Hair follicular keratinocyte (primary cell): Measurements from ENCODE around the gene APOE. TPM values are rescaled to one million over a fixed set of nuclear protein-coding genes. Genes with fewer than 3 reads are reported as not detected.

Experiments used
- total RNA-seq: library from RNA; depleted of rRNA; stranded (reverse); fragments of >200 nt; gene quantifications from 2 replicates; pipeline ENCODE4 v1.2.3, GENCODE V29; 2015

APOE gene
- total RNA-seq = 74.5 and 195 TPM in 2 replicates

DNA sequence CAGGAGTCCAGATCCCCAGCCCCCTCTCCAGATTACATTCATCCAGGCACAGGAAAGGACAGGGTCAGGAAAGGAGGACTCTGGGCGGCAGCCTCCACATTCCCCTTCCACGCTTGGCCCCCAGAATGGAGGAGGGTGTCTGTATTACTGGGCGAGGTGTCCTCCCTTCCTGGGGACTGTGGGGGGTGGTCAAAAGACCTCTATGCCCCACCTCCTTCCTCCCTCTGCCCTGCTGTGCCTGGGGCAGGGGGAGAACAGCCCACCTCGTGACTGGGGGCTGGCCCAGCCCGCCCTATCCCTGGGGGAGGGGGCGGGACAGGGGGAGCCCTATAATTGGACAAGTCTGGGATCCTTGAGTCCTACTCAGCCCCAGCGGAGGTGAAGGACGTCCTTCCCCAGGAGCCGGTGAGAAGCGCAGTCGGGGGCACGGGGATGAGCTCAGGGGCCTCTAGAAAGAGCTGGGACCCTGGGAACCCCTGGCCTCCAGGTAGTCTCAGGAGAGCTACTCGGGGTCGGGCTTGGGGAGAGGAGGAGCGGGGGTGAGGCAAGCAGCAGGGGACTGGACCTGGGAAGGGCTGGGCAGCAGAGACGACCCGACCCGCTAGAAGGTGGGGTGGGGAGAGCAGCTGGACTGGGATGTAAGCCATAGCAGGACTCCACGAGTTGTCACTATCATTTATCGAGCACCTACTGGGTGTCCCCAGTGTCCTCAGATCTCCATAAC lies at the start of gene APOE:
APOE (plus strand) TSS at position 360 of the 724 bp plus-strand sequence. CDS start 829 bp downstream, outside the sequence.

DNA sequence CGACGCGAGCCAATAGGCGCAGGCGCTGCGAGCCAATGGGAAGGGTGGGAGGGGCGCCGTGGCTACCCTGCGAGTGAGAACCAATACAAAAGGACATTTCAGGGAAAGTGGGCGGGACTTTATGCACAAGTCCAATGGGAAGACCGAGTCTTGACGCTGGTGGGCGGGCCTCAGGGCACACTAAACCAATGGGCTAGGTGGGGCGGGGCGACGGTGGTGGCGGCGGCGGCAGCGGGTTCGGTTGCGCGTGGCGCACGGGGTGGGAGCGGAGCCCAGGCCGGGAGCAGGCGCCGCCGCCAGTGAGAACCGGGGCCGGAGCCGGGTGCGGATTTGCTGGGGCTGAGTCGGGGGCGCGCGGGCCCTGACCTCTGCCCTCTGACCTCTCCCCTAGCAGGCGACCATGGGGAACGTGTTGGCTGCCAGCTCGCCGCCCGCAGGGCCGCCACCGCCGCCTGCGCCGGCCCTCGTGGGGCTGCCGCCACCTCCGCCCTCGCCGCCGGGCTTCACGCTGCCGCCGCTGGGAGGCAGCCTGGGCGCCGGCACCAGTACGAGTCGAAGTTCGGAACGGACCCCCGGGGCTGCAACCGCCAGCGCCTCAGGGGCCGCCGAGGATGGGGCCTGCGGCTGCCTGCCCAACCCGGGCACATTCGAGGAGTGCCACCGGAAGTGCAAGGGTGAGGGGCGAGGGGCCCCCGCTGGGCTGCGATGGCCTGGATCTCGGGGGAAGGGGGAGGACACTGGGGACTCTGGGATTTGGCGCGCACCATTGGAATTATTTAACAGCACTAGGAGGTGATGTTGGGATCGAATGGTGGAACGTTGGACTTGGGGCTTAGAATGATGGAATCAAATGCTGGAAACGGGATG lies 14.3 kb upstream of the APOE start, which contains the start of gene TOMM40:
TOMM40 (plus strand) TSS at position 239 of the 867 bp plus-strand sequence; CDS start at position 401, 162 bp downstream.

DNA sequence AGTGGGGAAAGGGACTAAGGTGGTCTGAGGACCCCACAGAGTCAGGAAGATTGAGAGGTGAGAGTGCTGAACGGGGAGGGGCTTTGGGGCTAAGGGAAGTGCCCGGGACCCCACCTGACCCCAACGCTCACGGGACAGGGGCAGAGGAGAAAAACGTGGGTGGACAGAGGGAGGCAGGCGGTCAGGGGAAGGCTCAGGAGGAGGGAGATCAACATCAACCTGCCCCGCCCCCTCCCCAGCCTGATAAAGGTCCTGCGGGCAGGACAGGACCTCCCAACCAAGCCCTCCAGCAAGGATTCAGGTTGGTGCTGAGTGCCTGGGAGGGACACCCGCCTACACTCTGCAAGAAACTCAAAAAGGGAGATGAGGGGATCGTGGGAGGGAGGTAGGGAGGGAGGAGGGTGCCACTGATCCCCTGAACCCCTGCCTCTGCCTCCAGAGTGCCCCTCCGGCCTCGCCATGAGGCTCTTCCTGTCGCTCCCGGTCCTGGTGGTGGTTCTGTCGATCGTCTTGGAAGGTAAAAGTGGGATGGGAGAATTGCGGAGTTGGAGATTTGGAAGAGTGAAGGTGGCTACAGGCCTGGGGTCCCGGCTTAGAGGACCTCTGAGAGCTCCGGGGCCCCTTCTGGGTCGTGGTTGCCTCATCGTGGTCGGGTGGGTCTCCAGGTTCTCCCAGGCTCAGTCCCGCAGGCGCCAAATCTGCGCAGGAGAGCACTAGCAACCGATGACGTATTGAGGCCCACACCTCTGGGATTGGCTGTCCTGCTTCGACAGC lies 9.0 kb downstream of the APOE start, which contains the start of gene APOC1:
APOC1 (plus strand) TSS at position 176 of the 774 bp plus-strand sequence; CDS start at position 460, 284 bp downstream.

DNA sequence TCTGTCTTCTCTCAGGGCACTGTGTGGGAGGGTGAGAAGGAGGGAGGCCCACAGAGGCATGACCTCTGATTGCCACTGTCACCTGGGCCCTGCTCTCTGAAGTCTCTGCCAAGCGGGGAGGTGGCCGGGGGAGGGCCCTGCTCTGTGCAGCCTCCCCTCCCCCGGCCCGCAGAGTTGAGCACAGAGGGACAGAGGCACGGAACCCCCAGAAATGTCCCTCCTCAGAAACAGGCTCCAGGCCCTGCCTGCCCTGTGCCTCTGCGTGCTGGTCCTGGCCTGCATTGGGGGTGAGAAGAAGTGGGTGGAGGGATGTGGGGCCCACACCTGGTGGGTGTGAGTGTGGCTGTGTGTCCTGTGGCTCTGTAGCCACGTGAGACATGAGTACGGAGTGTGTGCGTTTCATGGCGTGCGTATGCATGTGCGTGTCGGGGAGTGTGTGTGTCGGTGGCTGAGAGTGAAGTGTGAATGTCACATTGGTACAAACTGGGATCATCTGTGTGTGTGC lies 36.5 kb downstream of the APOE start, which contains the start of gene APOC4:
APOC4 (plus strand) TSS at position 171 of the 505 bp plus-strand sequence; CDS start at position 212, 41 bp downstream.

GRCh38 chr19:44954649-44955504 lies 49.3 kb downstream of the APOE start, which contains the start of gene CLPTM1:
Gene CLPTM1, plus strand, starts transcription at chr19:44955380. Its CDS starts 16 bp downstream, at chr19:44955396.

Other genes starting within 250 kb of the APOE start
- gene CEACAM19, start 234.3 kb upstream of the APOE start, total RNA-seq = 0.38 and 2.5 TPM in 2 replicates
- gene CEACAM16, start 206.6 kb upstream of the APOE start, total RNA-seq = not detected in 2 replicates
- gene BCL3, start 157.1 kb upstream of the APOE start, total RNA-seq = 13.7 and 14.0 TPM in 2 replicates
- 119 and 129 TPM in 2 replicates for gene CBLC, start 127.9 kb upstream of the APOE start, total RNA-seq
- gene BCAM, start 96.7 kb upstream of the APOE start, total RNA-seq = 35.2 and 40.1 TPM in 2 replicates
- 73.2 and 81.6 TPM in 2 replicates for gene NECTIN2, start 59.5 kb upstream of the APOE start, total RNA-seq
- 68.0 and 175 TPM in 2 replicates for gene TOMM40, start 14.5 kb upstream of the APOE start, total RNA-seq
- gene APOC1, start 8.8 kb downstream of the APOE start, total RNA-seq = 3.8 and 18.1 TPM in 2 replicates
- gene APOC4, start 36.4 kb downstream of the APOE start, total RNA-seq = not detected in 2 replicates
- not detected in 2 replicates for gene APOC2, start 40.3 kb downstream of the APOE start, total RNA-seq
- gene CLPTM1, start 49.6 kb downstream of the APOE start, total RNA-seq = 34.9 and 42.5 TPM in 2 replicates
- gene RELB, start 95.7 kb downstream of the APOE start, total RNA-seq = 20.6 and 35.7 TPM in 2 replicates
- gene CLASRP, start 133.2 kb downstream of the APOE start, total RNA-seq = 30.8 and 54.7 TPM in 2 replicates
- 0.55 and 2.0 TPM in 2 replicates for gene ZNF296, start 170.7 kb downstream of the APOE start, total RNA-seq
- gene GEMIN7, start 173.5 kb downstream of the APOE start, total RNA-seq = 29.5 and 36.8 TPM in 2 replicates
- 28.1 and 30.3 TPM in 2 replicates for gene PPP1R37, start 187.4 kb downstream of the APOE start, total RNA-seq